ENCODE data around the gene HSD17B7. TPM values are rescaled to one million over a fixed set of nuclear protein-coding genes. Genes with fewer than 3 reads are reported as not detected.

The HSD17B7 gene
- total and polyA plus RNA-seq, 2 donors (not counting 1 experiment from before 2014, with no cell fraction given) = 38.9 to 41.5 TPM

GRCh38 chr1:162829268-162829667 lies 38.8 kb downstream of the HSD17B7 start:
- no peak overlapping the region for H3K27ac ChIP-seq (ENCODE audit: low read length in 2 of 2)
- intact Hi-C loops (cut with micrococcal nuclease) = no loop called here
- H4K20me1 ChIP-seq (ENCODE audit: control insufficient read depth, insufficient read depth, low read length, poor library complexity, severe bottlenecking) = no peaks in the 10 kb centered on the region
- Mint-ChIP-seq H3K4me3 (no peak overlapping the region), H3K9me3 (ENCODE audit: insufficient read depth) (no peaks in the 10 kb centered on the region), H3K27ac (no peak overlapping the region), H3K27me3 (peaks cover 30% of the 10 kb centered on the region), H3K4me1 (no peaks in the 10 kb centered on the region)
- no peak overlapping the region for H3K4me2 ChIP-seq (replicated peaks; ENCODE audit: low read depth, low read length, poor library complexity, severe bottlenecking)
- ChIA-PET CTCF (interaction anchor here (1.1 kb wide), 1 partner anchor 12 kb away, joined by 3 read pairs; no protein-coding TSS in a partner anchor), POLR2A (no interaction called here)
- DNase-seq (no peak), ATAC-seq (ENCODE audit: low read depth) (no peak)
- H2AFZ ChIP-seq (ENCODE audit: insufficient read depth, low read depth, low read length, poor library complexity, severe bottlenecking) = no peak overlapping the region
- no peak overlapping the region for H3K4me3 ChIP-seq (ENCODE audit: control extremely low read depth in 1 of 5, extremely low read depth in 1 of 5, insufficient read depth in 1 of 5, low read depth in 2 of 5, low read length in 4 of 5)
- no peaks in the 10 kb centered on the region for H3K79me2 ChIP-seq (ENCODE audit: control insufficient read depth, insufficient read depth, low read length)
- H3K36me3 ChIP-seq (replicated peaks in 1 of 2; ENCODE audit: control extremely low read depth in 1 of 2, control insufficient read depth in 1 of 2, extremely low read depth in 1 of 2, insufficient read depth in 2 of 2, low read length in 1 of 2) = no peaks in the 10 kb centered on the region
- no peak for TF ChIP-seq CTCF (IDR thresholded peaks at IDR 0.05)
- TF ChIP-seq EZH2 (IDR thresholded peaks at IDR 0.05; ENCODE audit: borderline replicate concordance, insufficient read depth, low read depth, low read length, poor library complexity, severe bottlenecking) = no peak
- WGBS (ENCODE audit: insufficient coverage) = no CpG with 5 or more reads among the region's 1 CpG
- H3K9ac ChIP-seq (ENCODE audit: low read length) = no peak overlapping the region
- peaks cover 0 to 3% (median 0%) of the 10 kb centered on the region in 3 donors for H3K9me3 ChIP-seq (ENCODE audit: control extremely low read depth in 1 of 3, control insufficient read depth in 2 of 3, insufficient read depth in 1 of 3, low read length in 2 of 3)
- no peaks in the 10 kb centered on the region for H3K4me1 ChIP-seq (ENCODE audit: control insufficient read depth in 2 of 2, insufficient read depth in 2 of 2, low read length in 2 of 2)
- peaks cover 0 to 11% (median 8%) of the 10 kb centered on the region in 4 experiments for H3K27me3 ChIP-seq (replicated peaks in 1 of 4; ENCODE audit: control extremely low read depth in 1 of 4, control insufficient read depth in 3 of 4, insufficient read depth in 4 of 4, low read length in 3 of 4)

- Histone ChIP-seq H4K20me1 (ENCODE audit: control insufficient read depth, insufficient read depth, low read length, poor library complexity, severe bottlenecking) (no peaks in the 10 kb centered on the region), H3K9ac (ENCODE audit: low read length) (no peak overlapping the region), H3K9me3 (ENCODE audit: control extremely low read depth in 1 of 3, control insufficient read depth in 2 of 3, insufficient read depth in 1 of 3, low read length in 2 of 3) (no peaks in the 10 kb centered on the region), H3K4me2 (replicated peaks; ENCODE audit: low read depth, low read length, poor library complexity, severe bottlenecking) (no peak overlapping the region), H2AFZ (ENCODE audit: insufficient read depth, low read depth, low read length, poor library complexity, severe bottlenecking) (no peak overlapping the region), H3K27me3 (replicated peaks in 1 of 4; ENCODE audit: control extremely low read depth in 1 of 4, control insufficient read depth in 3 of 4, insufficient read depth in 4 of 4, low read length in 3 of 4) (peaks cover 0 to 7% (median 0%) of the 10 kb centered on the region in 4 experiments), H3K36me3 (replicated peaks in 1 of 2; ENCODE audit: control extremely low read depth in 1 of 2, control insufficient read depth in 1 of 2, extremely low read depth in 1 of 2, insufficient read depth in 2 of 2, low read length in 1 of 2) (no peaks in the 10 kb centered on the region), H3K79me2 (ENCODE audit: control insufficient read depth, insufficient read depth, low read length) (no peaks in the 10 kb centered on the region), H3K27ac (ENCODE audit: low read length in 2 of 2) (no peak overlapping the region), H3K4me1 (ENCODE audit: control insufficient read depth in 2 of 2, insufficient read depth in 2 of 2, low read length in 2 of 2) (no peaks in the 10 kb centered on the region), H3K4me3 (ENCODE audit: control extremely low read depth in 1 of 5, extremely low read depth in 1 of 5, insufficient read depth in 1 of 5, low read depth in 2 of 5, low read length in 4 of 5) (no peak overlapping the region)
- Mint-ChIP-seq H3K4me1 (no peaks in the 10 kb centered on the region), H3K27ac (no peak overlapping the region), H3K9me3 (ENCODE audit: insufficient read depth) (peaks cover 2% of the 10 kb centered on the region), H3K4me3 (no peak overlapping the region), H3K27me3 (peaks cover 11% of the 10 kb centered on the region)
- ChIA-PET POLR2A (no interaction called here), CTCF (no interaction called here)
- ATAC-seq (ENCODE audit: low read depth) (no peak), DNase-seq (no peak)
- TF ChIP-seq EZH2 (IDR thresholded peaks at IDR 0.05; ENCODE audit: borderline replicate concordance, insufficient read depth, low read depth, low read length, poor library complexity, severe bottlenecking) (no peak), CTCF (IDR thresholded peaks at IDR 0.05) (no peak)
- intact Hi-C loops (cut with micrococcal nuclease) = no loop called here
- 100% methylated on average over 2 of the region's 3 CpGs for WGBS (ENCODE audit: insufficient coverage)
Observed at GRCh38 chr1:162832470-162832869, 42.0 kb downstream of the HSD17B7 start.

All from B cell (primary cell).